ENCODE results near the gene UCK1. TPM values are rescaled to one million over a fixed set of nuclear protein-coding genes. Genes with fewer than 3 reads are reported as not detected.
"Not testable (repeated sequence)": the region's sequence is repeated elsewhere in the genome, so short reads cannot be mapped to it uniquely, and the experiment has no call there.

UCK1 gene
- total RNA-seq, 1 donor from 2014 or later: 18.4 TPM

- no peak for DNase-seq (ENCODE audit: low read depth)
These were observed 23.2 kb upstream of the UCK1 start for GRCh38 chr9:131554087-131554842.

GRCh38 chr9:131552030-131552429, 21.0 kb upstream of the UCK1 start:
- no peak for DNase-seq (ENCODE audit: low read depth)

- DNase-seq (ENCODE audit: low read depth): not testable (repeated sequence)
These were observed 19.4 kb upstream of the UCK1 start for GRCh38 chr9:131550465-131550864.

GRCh38 chr9:131549186-131549585, 18.1 kb upstream of the UCK1 start:
- DNase-seq (ENCODE audit: low read depth): not testable (repeated sequence)

GRCh38 chr9:131546336-131547084, 15.4 kb upstream of the UCK1 start:
- no peak for DNase-seq (ENCODE audit: low read depth)

- no peak for DNase-seq (ENCODE audit: low read depth)
These were observed 14.8 kb upstream of the UCK1 start for GRCh38 chr9:131545786-131546335.

GRCh38 chr9:131545003-131545785, 14.1 kb upstream of the UCK1 start, which contains the start of gene PRRT1B:
Gene PRRT1B (plus strand): TSS chr9:131545523. CDS start chr9:131545616, 93 bp downstream.
- DNase-seq (ENCODE audit: low read depth): peak; percentile 79

GRCh38 chr9:131543141-131543540, 12.1 kb upstream of the UCK1 start:
- no peak for DNase-seq (ENCODE audit: low read depth)

GRCh38 chr9:131539223-131539923, 8.3 kb upstream of the UCK1 start:
- no peak for DNase-seq (ENCODE audit: low read depth)

GRCh38 chr9:131537946-131538345, 6.9 kb upstream of the UCK1 start:
- no peak for DNase-seq (ENCODE audit: low read depth)

GRCh38 chr9:131534721-131535237, 3.7 kb upstream of the UCK1 start:
- DNase-seq (ENCODE audit: low read depth): peak; percentile 9

GRCh38 chr9:131530546-131530919, 530 bp downstream of the UCK1 start:
- DNase-seq (ENCODE audit: low read depth): peak; percentile 38

GRCh38 chr9:131529597-131530545, 1.2 kb downstream of the UCK1 start:
- DNase-seq (ENCODE audit: low read depth): no peak

GRCh38 chr9:131528886-131529505, 2.1 kb downstream of the UCK1 start:
- no peak for DNase-seq (ENCODE audit: low read depth)

- DNase-seq (ENCODE audit: low read depth): no peak
These were observed 2.9 kb downstream of the UCK1 start for GRCh38 chr9:131528186-131528585.

- no peak for DNase-seq (ENCODE audit: low read depth)
These were observed 5.2 kb downstream of the UCK1 start for GRCh38 chr9:131525643-131526565.

GRCh38 chr9:131524665-131525315, 6.3 kb downstream of the UCK1 start:
- DNase-seq (ENCODE audit: low read depth): no peak
